ENCODE data around the gene TMEM81.

TMEM81 gene

GRCh38 chr1:205077158-205077933, 6.9 kb downstream of the TMEM81 start:
- no peak for TF ChIP-seq CTCF (conservative IDR thresholded peaks at IDR 0.05; ENCODE audit: low read depth, low read length)
- no peak overlapping the region for H3K4me3 ChIP-seq (ENCODE audit: low read length)
- DNase-seq (ENCODE audit: low read depth), result no peak

- no peak for TF ChIP-seq CTCF (conservative IDR thresholded peaks at IDR 0.05; ENCODE audit: low read depth, low read length)
- no peak overlapping the region for H3K4me3 ChIP-seq (ENCODE audit: low read length)
- no peak for DNase-seq (ENCODE audit: low read depth)
Observed at GRCh38 chr1:205076245-205076761, 8.0 kb downstream of the TMEM81 start.

GRCh38 chr1:205075642-205076155, 8.6 kb downstream of the TMEM81 start:
- no peak for TF ChIP-seq CTCF (conservative IDR thresholded peaks at IDR 0.05; ENCODE audit: low read depth, low read length)
- DNase-seq (ENCODE audit: low read depth), result no peak
- no peak overlapping the region for H3K4me3 ChIP-seq (ENCODE audit: low read length)

- no peak for TF ChIP-seq CTCF (conservative IDR thresholded peaks at IDR 0.05; ENCODE audit: low read depth, low read length)
- DNase-seq (ENCODE audit: low read depth), result no peak
- H3K4me3 ChIP-seq (ENCODE audit: low read length), result no peak overlapping the region
Observed at GRCh38 chr1:205074513-205074912, 9.7 kb downstream of the TMEM81 start.

- TF ChIP-seq CTCF (conservative IDR thresholded peaks at IDR 0.05; ENCODE audit: low read depth, low read length), result no peak
- H3K4me3 ChIP-seq (ENCODE audit: low read length), result no peak overlapping the region
- no peak for DNase-seq (ENCODE audit: low read depth)
Observed at GRCh38 chr1:205074084-205074483, 10.2 kb downstream of the TMEM81 start.

- TF ChIP-seq CTCF (conservative IDR thresholded peaks at IDR 0.05; ENCODE audit: low read depth, low read length), result no peak
- H3K4me3 ChIP-seq (ENCODE audit: low read length), result no peak overlapping the region
- DNase-seq (ENCODE audit: low read depth), result no peak
Observed at GRCh38 chr1:205073511-205073910, 10.7 kb downstream of the TMEM81 start.

GRCh38 chr1:205072881-205073280, 11.4 kb downstream of the TMEM81 start:
- no peak overlapping the region for H3K4me3 ChIP-seq (ENCODE audit: low read length)
- no peak for DNase-seq (ENCODE audit: low read depth)
- TF ChIP-seq CTCF (conservative IDR thresholded peaks at IDR 0.05; ENCODE audit: low read depth, low read length), result no peak
